IPS DF 19.7 (cell line): ENCODE results near the gene NTMT1.
"Not testable (repeated sequence)": the region's sequence is repeated elsewhere in the genome, so short reads cannot be mapped to it uniquely, and the experiment has no call there.

ENCODE experiments used
- DNase-seq: peaks from one replicate; pipeline ENCODE4 v3.0.0-alpha.2; 2013; ENCODE audit warnings: low read depth, low spot score

NTMT1 gene

DNA sequence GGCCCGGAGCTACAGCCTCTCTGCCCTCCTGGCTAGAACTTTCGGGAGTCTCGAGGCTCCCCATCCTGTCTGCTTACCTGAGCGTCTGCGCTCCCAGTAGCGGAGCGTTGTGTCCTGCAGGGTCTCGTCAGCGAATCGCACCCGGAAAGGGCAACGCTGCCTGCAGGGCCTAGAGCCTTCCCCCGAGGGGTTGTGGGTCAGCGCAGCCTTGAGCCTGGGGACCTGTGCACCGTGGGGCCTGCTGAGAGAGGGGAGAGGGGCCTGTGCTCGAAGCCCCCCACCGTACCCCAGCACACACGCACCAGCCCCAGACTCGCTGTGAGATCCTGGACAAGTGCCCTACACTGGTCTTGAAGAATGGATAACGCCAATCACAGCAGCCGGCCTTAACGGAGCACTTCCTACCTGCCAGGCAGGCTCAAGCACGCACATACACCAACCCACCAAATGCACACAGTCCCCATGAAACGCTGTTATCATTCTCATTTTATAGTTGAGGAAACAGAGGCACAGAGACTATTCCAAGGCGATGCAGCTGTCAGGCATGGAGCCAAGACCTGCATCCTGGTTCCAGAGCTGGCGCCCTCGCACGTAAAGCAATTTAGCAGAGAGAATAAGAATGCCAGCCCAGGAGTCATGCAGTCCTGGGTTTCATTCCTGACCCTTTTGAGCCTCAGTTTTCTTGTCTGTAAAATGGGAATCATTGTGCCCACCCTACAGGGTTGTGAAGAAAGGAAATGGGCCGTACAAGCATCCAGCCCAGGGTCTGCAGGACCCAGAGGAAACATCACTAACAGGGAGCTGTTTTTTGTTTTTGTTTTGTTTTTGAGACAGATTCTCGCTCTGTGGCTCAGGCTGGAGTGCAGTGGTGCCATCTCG lies 10.3 kb upstream of the NTMT1 start:
- DNase-seq = no peak

- DNase-seq = no peak
Measured at GRCh38 chr9:129617167-129617566, 8.8 kb upstream of the NTMT1 start.

- no peak for DNase-seq
Measured at GRCh38 chr9:129619787-129620668, 5.9 kb upstream of the NTMT1 start.

DNA sequence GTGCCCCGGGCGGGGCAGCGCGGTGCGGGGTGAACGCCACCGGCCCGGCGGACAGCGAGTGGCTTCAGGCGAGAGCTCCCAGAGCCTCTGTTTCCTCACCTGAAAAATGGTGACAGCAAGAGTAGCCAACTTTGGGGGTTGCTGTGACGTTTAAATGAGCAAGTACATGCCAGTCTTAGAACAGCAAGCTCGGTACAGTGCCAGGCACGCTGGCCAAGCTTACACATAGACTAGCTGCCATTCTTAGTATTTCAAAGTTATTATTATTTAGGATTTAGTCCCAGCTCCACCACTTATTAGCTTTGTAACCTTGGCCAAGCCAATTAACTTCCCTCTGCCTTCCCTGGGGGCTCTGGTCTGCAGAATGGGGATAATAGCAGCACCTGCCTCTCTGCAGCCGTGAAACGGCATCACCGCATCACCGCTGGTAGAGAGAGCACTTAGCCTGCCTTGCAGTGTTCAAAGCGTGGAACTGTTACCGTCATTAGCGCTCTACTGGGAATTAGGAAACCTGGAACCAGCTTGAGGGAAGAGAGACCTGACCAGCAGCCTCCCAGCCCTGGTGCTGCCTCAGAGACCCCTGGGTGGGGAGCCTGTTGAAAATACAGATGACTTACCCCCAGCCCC lies 5.2 kb upstream of the NTMT1 start, which contains the start of gene C9orf50:
TSS of gene C9orf50 (minus strand) at position 433 of the 627 bp plus-strand sequence. CDS start 527 bp downstream, outside the sequence.
- DNase-seq = no peak

GRCh38 chr9:129623331-129623730 lies 2.6 kb upstream of the NTMT1 start:
- DNase-seq = no peak

DNA sequence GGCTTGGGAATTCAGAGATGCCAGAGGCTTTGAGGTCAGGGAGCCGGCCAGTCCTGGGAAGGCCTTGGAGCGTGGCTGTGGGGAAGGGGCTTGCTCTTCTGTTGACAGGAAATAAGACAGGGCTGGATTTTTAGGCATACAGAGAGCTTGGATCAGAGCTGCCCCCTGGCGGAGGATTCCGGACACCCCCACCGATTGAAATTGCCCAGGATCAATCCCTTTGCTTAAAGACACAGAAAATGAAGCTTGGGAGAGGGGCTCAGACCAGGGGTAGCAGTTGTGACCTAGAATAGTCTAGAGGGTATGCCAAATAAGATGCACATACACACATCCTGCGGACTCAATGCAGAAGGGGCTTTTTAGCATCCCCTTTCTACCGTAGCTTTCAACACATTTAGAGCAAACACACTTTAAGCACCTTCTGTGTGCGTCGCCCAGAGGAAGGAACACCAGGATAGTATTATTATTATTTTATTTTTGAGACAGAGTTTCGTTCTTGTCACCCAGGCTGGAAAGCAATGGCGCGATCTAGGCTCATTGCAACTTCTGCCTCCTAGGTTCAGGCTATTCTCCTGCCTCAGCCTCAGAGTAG lies 1.7 kb upstream of the NTMT1 start:
- no peak for DNase-seq

DNA sequence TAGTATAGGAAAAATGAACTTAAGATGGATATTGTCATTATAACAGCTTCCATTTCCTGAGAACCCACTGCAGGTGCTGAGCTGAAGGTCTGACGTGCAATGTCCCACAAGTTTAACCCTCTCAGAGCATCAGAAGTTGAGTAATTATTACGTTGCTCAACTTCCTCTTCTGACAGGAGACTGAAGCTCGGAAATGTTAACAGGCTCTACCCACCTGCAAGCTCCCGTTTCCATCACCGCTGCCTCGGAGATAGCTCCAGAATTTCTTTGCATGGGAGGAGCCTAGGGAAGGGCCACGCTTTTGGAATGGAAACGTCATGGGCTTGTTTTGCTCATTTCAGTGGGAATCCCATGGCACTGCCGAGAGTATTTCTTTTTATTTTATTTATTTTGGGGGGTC lies 1.0 kb upstream of the NTMT1 start:
- DNase-seq = no peak

DNA sequence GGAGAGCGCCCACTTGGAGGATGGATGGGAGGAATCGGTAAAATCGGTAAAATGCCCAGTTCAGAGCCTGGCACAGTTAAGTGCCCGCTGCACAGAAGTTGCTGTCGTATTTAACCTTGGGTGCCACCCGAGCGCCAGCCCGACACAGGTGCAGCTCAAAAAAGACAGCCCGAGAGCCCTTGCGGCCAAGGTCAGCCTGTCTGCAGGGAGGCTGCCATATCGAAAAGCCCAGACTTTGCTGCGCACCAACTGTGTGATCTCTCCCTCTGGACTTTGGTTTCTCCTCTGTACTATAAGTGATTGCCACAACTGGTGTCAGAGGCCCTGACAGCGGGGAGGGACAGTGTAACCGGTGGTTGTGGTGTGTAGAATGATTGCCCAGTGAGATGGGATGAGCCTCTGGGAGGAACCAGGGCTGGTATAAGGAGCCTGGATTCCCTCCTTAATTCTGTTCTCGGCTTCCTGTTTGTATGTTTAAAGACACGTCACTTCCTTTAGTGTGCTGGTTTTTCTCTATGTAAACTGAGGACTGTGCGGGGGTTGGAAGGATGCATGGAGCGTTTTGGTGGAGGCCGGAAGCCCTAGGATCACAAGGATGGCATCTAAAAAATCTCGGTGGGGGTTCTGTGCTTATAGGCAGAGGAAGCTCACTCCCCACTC lies 792 bp downstream of the NTMT1 start:
- DNase-seq = no peak

GRCh38 chr9:129627556-129628440 lies 1.8 kb downstream of the NTMT1 start:
- DNase-seq = no peak

DNA sequence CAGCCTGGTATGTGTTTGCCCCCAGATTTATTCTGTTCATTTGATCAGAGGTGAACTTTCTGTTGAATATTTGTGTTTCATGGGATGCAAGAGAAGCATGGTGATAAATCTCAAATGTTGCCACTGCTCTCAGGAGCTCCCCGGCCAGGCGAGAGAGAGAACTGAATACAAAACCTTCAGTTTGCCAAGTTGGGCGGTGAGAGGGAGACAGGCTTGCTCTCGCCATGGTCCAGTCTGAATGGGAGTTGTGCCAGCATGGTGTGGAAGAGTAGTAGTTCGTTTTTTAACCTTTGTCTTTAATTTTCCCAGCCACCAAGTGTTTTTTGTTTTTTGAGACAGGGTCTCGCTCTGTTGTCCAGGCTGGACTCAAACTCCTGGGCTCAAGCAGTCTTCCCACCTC lies 2.7 kb downstream of the NTMT1 start:
- no peak for DNase-seq

DNA sequence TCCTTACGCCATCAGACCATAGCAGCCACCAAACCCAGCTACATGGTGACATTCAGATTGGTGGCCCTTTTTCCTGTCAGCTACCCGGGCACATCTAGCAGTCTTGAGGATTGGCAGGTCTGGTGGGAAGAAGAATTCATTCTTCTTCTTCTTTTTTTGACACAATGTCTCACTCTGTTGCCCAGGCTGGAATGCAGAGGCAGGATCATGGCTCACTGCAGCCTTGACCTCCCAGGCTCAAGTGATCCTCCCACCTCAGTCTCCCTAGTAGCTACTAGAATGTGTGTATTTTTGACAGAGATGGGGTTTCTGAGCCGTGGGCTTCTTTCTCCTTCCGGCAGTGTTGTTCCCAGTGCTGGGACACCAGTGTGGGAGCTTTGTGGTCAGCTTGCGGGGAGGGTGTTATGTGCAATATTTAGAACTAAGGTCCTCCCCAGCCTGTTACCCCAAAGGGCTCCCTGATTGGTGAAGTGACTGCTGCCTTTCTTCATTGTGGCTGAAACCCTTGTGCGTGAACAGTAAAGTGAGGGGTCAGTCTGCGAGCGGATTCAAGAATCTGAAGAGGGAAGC lies 3.4 kb downstream of the NTMT1 start:
- no peak for DNase-seq

GRCh38 chr9:129630967-129631673 lies 5.2 kb downstream of the NTMT1 start:
- DNase-seq = no peak

GRCh38 chr9:129631674-129632129 lies 5.7 kb downstream of the NTMT1 start:
- DNase-seq = no peak

GRCh38 chr9:129632460-129632859 lies 6.5 kb downstream of the NTMT1 start:
- no peak for DNase-seq

GRCh38 chr9:129633207-129633606 lies 7.2 kb downstream of the NTMT1 start:
- no peak for DNase-seq

GRCh38 chr9:129633848-129634247 lies 7.9 kb downstream of the NTMT1 start:
- DNase-seq = no peak

GRCh38 chr9:129635099-129636065 lies 9.4 kb downstream of the NTMT1 start:
- DNase-seq = no peak

GRCh38 chr9:129636343-129636742 lies 10.4 kb downstream of the NTMT1 start:
- DNase-seq = not testable (repeated sequence)
